HG03520 (cell line): ENCODE results near the gene TMOD3.
"Not testable (repeated sequence)": the region's sequence is repeated elsewhere in the genome, so short reads cannot be mapped to it uniquely, and the experiment has no call there.

ENCODE experiments used
- ATAC-seq: cut with Tn5 transposase; IDR thresholded peaks from one replicate; pipeline ENCODE4 v1.9.1; 2021; ENCODE audit warnings: mild to moderate bottlenecking, moderate library complexity; ENCODE audit not compliant: unreplicated experiment

TMOD3 gene

DNA sequence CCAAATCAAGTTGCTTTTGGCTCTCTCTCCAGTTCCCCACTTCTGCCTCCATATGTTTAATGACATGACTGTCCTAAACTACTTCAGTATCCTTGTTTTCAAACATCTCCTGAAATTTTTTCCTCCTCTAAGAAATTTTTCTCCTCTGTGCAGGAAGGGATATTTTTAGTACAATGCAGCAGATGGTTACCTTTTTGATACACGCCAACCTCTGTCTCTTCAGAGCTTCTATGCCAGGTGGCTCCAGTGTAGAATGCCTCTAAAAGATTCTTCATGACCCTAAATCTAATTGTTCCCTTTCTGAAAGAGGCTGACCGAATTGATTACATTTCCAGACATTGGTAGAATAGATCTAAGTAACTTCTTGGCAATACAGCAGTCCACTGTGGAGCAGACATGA, 33.7 kb downstream of the TMOD3 start:
- no peak for ATAC-seq

DNA sequence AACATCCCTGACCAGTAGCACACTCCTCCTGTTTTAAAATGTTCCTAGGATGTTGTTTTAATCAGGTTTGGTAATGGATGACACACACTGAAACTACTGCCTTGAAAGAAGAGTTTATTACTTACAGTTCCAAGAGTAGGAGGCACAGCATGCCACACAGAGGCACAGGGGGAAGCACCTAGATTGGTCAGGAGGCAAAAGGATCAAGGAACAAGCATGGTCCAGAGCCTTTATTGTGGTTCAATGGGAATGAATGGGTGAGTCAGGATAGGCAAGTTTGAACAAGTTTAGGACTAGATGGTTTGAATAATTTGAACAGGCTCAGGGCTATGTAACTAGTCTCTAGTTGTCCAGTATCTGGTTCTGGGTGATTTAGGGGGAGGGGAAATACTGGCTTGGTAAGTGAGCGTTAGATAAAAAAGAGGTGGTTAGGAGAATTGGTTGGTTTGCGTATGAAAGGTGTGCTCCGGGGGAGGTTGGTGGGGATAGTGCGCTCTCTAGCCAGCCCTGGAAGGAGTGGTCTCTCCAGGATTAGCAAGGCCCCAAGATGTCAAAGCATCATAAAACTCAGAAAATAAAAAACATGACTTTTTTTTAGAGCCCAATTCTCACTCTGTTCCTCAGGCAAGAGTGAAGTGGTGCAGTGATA, 35.1 kb downstream of the TMOD3 start:
- ATAC-seq, result no peak

DNA sequence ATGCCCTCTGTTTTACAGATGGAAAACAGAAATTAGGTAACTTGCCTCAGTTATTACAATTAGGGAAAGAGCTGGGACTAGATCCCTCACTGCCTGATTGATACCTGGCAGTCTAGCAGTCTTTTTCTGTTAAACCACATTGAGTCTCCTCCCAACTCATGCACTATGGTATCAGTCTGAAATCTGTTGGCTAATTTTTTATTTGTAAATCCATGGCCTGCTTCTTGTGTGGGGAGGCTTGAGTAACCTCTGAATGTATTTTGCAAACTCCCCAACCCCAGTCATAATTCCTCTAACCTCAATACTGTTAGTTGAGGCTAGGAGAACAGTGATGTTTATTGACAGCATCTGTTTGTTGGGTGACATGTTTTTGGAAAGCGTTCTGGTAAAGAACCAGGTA, 35.9 kb downstream of the TMOD3 start:
- no peak for ATAC-seq

DNA sequence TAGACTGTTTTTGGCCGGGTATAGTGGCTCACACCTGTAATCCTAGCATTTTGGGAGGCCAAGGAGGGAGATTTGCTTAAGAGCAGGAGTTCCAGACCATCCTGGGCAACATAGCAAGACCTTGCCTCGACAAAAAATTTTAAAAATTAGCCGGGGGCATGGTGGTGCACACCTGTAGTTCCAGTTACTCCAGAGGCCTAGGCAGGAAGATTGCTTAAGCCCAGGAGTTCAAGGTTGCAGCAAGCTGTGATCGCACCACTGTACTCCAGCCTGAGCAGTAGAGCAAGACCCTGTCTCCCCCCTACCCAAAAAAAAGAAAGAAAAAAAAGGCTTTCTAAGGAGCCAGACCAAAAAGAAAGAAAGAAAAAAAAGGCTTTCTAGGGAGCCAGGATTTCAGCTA, 36.7 kb downstream of the TMOD3 start:
- no peak for ATAC-seq

DNA sequence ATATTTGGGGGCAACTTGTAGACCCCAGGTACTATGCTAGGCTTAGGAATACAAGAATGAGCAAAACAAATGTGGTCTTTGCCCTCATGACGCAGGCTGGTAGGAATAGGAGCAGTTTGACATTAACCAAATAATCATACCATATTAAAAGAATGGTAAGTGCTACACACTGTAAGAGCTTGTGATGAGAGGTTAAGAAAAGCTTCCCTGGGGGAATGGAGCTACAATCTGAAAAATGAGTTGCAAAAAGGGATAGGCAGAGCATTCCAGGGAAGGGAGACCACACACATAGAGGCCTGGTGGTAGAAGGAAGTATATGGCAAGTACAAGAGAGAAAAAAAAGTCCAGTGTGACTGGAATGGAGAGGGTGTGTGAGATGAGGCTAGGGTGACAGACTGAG, 37.3 kb downstream of the TMOD3 start:
- no peak for ATAC-seq

DNA sequence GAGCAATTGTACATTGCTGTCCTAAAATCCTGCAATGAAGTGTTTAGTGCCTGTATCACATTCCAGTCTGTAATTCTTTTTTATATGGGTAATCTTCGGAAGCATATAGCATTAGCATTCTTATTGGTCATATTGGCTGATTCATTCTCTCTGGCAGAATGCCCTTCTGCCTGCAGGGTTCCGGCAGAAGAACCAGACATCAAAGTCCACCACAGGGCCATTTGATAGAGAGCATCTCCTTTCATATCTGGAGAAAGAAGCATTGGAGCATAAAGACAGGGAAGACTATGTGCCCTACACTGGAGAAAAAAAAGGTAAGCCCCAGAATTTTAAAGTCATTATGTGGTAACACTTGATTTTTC, 39.6 kb downstream of the TMOD3 start:
- ATAC-seq, result no peak

DNA sequence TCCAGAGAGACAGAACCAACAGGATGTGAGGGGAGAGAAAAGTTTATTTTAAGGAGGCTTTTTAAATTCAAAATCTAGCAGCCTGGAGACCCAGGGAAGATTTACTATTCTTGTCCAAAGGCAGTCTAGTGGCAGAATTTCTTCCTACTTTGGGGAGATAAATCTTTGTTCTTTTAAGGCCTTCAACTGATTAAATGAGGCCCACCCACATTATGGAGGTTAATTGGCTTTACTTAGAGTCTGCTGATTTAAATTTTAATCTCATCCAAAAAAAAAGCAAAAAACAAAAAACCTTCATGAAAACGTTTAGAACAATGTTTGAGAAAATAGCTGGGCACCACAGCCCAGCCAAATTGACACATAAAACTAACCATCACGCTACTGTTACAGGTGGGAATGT, 41.3 kb downstream of the TMOD3 start:
- ATAC-seq, result no peak

DNA sequence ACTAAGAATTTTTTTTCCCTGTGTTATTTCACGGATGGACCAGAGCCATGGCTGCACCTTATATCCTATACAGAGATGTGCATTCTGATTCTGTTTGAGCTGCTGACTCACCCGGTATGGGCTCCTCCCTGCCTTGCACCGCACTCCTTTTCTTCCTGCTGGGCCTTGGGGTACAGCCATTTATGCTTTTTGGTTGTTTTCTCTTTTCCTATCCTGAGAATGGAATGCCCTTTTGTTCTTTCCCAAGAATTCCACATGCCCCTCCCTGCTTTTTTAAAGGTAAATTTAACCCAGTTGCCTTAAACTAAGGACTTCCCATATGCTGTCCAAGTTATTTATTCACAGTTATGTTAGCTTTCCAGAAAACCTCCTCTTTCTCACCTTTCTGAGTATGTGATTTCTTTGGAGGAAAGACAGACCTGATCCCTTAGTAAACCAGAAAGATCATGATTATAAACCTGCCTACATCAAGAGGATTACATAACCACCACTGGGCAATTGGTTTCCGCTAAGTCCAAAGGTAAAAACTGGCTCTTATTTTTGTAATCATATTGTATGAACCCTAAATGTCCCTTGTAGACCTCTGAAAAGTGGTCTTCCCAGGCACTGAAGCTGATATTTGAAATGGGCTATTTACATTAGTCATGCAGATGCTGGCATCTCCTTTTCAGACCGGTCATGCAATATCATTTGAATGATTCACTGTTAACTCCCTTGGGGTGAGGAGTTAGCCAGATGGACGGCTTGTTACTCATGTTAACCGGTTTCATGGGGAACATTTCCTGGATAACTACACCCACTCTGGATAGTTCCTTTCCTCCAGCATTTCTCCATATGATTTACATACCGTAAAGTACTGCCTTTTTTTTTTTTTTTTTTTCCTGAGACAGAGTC, 45.5 kb downstream of the TMOD3 start:
- ATAC-seq, result no peak

DNA sequence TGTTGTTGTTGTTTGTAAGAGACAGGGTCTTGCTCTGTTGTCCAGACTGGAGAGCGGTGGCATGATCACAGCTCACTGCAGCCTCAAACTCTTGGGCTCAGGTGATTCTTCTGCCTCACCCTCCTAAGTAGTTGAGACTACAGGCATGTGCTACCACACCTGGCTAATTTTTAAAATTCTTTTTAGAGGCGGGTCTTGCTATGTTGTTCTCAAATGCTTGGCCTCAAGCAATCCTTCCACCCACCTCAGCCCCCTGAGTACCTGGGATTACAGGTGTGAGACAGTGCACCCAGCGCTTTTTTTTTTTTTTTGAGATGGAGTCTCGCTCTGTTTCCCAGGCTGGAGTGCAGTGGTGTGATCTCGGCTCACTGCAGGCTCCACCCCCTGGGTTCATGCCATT, 46.7 kb downstream of the TMOD3 start:
- ATAC-seq, result no peak

DNA sequence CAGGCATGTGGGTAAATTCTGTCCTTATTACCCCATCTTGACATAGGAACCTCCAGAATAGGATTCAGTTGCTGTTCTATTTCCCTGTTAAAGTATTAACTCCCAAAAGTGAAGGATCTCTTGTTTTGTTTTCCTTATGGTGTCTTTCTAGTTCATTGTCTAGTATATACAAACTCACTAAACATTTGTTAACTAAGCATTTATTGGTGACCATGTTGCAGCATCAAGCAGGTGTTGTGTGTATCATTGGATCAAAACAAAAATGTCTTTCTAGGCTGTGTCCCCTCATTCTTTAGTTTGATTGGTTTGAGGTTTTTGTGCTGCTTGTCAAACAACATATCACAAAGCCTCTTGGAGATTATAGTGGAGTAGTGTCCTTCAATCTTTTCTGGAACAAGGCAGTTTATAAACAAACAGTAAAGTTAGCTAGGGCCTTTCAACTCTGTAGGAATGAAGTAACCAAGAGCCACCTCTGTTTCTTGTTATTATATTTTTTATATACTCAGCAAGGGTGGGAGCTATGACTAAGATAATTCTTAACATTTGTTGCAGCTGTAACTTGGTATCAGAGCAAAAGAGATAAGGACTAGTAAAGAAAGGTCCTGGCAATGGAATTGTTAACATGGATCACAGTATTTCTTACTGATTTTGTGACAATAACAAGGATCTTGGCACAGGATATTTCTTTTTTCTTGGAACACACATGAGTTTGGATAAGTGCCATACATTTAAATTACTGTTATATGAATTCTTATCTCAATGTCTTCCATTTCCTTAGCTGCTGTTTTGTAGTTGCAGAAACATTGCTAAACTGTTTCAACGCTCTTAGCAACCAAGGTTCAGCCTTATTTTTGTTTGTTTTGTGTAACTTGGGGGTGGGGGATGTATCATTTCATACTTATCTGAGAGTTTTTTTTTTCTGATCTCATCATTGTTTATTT, 49.3 kb downstream of the TMOD3 start:
- no peak for ATAC-seq

DNA sequence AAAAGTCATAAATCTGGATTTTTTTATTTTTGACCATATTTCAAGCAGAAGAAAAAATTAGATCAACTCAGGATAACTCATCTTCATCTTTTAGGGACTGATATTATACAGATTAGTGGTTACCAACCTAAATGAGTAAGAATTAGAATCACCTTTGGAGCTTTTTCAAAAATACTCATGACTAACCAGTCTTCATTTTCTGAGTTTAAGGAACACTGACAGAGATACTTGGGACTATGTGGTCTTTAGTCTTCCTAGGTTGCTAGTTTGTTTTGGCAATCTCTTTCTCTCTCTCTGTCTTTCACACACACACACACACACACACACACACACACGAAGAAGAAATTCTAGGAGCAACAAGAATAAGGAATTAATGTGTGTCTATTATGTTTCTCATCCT, 50.1 kb downstream of the TMOD3 start:
- ATAC-seq, result no peak

DNA sequence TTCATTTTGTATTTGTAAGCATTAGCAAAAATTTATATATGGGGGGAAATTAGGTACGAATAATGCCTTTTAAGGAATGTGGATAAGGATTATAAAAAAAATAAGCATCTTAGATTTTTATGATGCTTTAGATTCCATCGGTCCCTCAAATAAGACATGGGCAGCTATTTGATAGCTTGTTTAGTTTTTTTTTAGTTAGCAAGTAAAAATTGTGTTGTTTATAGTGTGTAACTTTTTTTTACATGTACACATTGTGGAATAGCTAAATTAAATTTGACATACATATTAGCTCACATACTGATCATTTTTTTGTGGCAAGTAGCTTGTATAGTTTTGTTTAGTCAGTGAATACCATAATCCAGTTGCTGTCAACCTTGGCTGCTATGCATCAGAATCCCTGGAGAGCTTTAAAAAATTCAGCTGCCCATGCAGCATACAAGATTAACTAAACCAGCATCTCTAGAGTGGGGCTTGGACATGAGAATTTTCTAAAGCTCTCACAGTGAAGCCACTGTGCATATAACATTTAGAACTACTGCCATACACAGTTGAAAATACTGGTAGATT, 53.9 kb downstream of the TMOD3 start:
- ATAC-seq, result no peak

DNA sequence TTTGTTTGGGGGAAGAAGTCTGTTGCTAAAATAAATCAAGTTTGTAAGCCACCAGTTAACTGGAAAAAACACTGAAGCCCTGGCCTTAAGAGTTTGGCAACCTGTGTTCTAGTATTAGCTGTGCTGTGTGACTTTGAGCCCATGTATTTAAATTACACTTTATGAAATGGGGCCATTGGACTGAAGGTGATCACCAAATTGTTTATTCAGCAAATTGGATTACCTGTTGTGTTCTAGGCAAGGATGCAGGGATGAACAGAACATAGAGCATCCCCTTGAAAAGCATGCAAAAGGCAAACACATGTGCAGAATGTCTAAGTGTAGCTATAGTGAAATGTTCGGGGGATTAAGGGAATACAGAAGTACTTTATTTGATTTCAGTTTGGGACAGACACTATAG, 54.6 kb downstream of the TMOD3 start:
- ATAC-seq, result no peak

DNA sequence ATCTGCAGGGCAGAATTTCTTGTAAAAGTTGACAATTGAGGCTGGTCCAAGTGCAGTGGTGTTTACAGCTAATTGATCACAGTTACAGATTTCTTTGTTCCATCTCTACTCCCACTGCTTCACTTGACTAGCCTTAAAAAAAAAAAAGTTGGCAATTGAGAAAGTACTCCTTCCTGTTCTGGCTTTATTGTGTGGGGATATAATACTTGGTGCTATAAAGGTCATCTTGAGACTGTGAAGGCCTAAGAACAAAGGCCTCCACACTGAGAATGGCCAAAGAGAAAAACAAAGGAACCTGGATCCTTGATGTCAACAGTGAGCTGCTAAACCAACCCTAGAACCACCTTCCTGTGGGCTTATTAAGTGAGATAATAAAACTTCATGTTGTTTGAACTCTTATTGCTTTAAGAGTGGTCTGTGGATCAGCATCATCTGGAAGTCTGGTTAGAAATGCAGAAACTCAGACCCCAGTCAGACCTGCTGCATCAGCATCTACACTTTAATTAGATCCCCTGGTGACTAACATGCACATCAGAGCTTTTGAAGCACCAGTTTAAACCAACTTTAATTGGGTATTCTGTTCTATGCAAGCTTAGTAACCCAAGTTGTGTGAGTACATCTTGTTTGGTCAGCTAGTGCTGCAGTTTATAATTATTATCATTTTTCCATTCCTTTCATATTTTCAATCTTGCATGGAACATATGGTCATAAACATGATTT, 55.2 kb downstream of the TMOD3 start:
- ATAC-seq, result no peak

DNA sequence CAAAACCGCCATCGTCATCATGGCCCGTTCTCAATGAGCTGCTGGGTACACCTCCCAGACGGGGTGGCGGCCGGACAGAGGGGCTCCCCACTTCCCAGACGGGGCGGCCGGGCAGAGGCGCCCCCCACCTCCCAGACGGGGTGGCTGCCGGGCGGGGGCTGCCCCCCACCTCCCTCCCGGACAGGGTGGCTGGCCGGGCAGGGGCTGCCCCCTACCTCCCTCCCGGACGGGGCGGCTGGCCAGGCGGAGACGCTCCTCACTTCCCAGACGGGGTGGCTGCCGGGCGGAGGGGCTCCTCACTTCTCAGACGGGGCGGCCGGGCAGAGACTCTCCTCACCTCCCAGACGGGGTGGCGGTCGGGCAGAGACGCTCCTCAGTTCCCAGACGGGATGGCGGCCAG, 56.3 kb downstream of the TMOD3 start:
- not testable (repeated sequence) for ATAC-seq

DNA sequence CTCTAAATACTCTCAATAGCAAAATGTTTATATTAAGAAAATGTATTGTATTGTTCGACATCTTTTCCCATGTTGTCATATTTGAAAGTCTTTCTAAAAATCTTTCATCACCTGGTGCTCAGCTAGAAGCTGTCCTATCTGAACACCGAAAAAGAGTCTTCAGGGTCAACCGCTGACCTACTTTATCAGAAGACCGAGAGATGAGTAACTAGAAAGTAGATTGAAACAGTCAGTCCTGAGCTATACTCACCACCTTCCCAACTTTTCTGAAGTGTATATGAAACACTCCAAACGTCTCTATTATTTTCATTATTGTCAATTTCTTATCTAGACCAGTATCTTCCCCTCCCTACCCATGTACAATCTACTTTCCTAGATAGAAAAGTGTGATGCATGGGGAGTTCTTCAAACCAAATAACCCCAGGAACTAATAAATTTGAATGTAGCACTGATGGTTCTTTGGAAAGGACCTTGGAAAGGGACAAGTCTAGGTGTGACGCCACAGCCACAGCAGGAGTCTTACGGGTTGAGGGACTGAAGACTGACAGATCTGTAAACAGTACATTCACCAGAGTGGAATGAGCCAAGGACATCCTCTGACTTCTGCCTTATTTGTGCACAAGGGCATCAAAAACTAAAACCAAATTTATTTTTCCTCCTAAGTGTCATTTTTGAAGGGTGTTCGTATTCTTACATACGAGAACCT, 58.6 kb downstream of the TMOD3 start:
- ATAC-seq, result no peak

DNA sequence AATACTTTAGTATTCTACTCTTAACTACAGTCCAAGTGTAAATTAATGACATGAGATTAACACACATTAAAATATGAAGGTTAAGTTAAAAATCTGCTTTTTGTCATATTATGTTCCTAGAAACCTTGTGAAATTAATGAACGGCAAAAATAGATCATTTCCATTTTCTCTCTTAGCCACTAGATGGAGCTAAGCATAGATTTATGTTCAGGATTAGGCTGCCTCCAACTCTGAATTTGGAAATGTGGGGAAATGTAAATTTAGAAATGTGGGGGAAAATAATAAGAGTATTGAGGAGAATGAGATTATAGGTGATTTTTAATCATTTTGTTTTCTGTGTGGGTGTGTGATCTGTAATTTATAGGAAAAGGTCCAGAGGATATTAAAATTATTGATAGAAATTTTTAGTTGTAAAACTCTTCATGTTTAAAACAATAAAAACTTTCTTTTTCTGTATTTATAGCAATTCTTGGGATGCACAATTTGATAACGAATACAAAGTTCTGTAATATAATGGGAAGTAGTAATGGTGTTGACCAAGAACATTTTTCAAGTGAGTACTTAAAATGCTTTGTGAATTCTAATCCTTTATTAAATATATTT, 59.2 kb downstream of the TMOD3 start:
- ATAC-seq, result no peak

DNA sequence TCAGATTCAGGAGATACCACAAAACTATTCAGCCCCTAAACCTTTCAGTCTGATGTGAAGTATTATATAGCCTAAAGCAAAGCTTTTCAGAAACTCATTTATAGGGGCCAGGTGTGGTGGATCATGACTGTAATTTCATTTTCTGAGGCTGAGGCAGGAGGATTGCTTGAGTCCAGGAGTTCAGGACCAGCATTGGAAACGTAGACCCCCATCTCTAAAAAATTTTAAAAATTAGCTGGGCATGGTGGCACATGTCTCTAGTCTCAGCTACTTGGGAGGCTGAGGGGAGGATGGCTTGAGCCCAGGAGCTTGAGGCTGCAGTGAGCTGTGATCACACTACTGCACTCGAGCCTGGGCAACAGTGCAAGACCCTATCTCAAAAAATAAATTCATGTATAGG, 60.0 kb downstream of the TMOD3 start:
- ATAC-seq, result no peak

DNA sequence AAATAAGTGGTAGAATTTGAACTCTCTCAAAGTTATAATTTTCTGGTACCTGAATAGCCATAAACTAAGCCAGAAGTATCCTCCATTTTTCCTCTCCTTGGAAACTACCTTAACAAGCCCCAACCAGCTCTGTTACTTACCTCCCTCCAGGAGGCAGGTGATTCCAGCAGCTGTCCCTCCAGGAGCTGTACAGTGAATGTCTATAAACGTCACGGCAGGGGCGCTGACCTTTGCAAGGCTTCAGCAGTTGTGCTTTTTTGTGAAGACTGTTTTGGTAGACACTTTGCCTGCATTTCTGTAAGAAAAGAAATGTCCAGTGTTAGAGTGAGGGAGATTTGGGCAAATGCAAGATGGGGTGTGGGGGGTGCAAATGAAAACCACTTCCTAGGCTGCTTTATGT, 75.0 kb downstream of the TMOD3 start:
- no peak for ATAC-seq

DNA sequence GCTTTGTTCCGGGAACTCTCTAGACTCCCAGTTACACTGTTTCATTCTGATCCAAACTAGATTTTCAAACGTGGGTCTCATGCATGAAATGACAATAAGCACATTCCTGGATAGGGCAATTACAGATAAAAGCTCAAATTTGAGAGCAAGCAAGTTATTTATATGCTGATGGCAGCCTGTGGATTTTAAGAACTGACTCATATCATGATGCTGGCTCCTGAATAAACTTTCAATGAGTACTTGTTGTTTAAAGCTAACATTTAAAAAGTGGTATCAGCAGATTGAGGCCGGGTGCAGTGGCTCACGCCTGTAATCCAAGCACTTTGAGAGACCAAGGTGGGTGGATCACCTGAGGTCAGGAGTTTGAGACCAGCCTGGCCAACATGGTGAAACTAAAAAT, 75.5 kb downstream of the TMOD3 start:
- no peak for ATAC-seq
